ENCODE results near the gene IGF2R.
A peak's percentile ranks its signal among the peaks of the same experiment; 100 is the strongest.
"Not testable (repeated sequence)": the region's sequence is repeated elsewhere in the genome, so short reads cannot be mapped to it uniquely, and the experiment has no call there.

IGF2R gene

GRCh38 chr6:159968295-159969203, at the start of gene IGF2R:
IGF2R (plus strand) TSS chr6:159969082; CDS start chr6:159969247, 165 bp downstream.
- H3K36me3 ChIP-seq, result no peaks in the 10 kb centered on the region
- H3K4me2 ChIP-seq, result peak within 1 kb of the TSS; percentile 76 to 97 (median 87)
- H3K4me1 ChIP-seq, result peaks cover 34 to 81% (median 42%) of the 10 kb centered on the region in 10 experiments
- H3K27me3 ChIP-seq, result no peaks in the 10 kb centered on the region
- peak within 1 kb of the TSS; percentile 86 to 98 (median 93) for H3K27ac ChIP-seq
- H4K20me1 ChIP-seq, result peaks cover 32 to 45% (median 36%) of the 10 kb centered on the region in 11 experiments; a peak in 21 of 22 replicates
- H3K9me3 ChIP-seq (replicated peaks in 1 of 11), result no peaks in the 10 kb centered on the region
- no peak for TF ChIP-seq Cebpa-rat (IDR thresholded peaks at IDR 0.05)
- H3K9ac ChIP-seq, result peak within 1 kb of the TSS; percentile 91 to 99 (median 96)
- peak within 1 kb of the TSS; percentile 86 to 99 (median 94) for H3K4me3 ChIP-seq

DNA sequence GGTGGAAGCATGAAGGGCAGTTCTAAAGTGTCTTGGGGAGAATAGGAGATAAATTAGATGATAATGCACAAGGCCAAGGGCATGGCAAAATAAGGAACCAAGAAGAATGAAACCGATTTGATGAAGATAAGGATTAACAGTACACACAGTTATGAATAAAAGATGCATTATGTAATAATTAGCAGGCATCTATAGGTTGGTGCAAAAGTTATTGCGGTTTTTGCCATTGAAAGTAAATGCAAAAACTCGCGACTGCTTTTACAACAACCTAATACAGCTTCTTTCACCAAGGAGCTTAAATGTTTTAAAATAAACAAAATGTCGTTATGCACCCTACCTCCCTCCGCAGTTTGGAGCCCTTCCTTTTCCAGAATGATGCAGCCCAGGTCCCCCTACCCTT, 49.1 kb upstream of the IGF2R start:
- H4K20me1 ChIP-seq, result no peaks in the 10 kb centered on the region
- no peak overlapping the region for H3K9ac ChIP-seq
- H3K27ac ChIP-seq, result no peak overlapping the region
- no peak overlapping the region for H3K4me3 ChIP-seq
- no peak for TF ChIP-seq Cebpa-rat (IDR thresholded peaks at IDR 0.05)
- H3K4me2 ChIP-seq, result no peak overlapping the region
- peaks cover 9 to 18% (median 11%) of the 10 kb centered on the region in 11 experiments for H3K9me3 ChIP-seq (replicated peaks in 1 of 11)
- no peaks in the 10 kb centered on the region for H3K27me3 ChIP-seq
- H3K4me1 ChIP-seq, result no peaks in the 10 kb centered on the region
- H3K36me3 ChIP-seq, result no peaks in the 10 kb centered on the region

GRCh38 chr6:159924150-159924549, 44.7 kb upstream of the IGF2R start:
- H3K4me2 ChIP-seq, H4K20me1 ChIP-seq, H3K9ac ChIP-seq, H3K36me3 ChIP-seq, H3K27ac ChIP-seq, H3K27me3 ChIP-seq, H3K4me3 ChIP-seq, H3K4me1 ChIP-seq: not testable (repeated sequence)
- H3K9me3 ChIP-seq (replicated peaks in 1 of 11), result peaks cover 9 to 25% (median 12%) of the 10 kb centered on the region in 11 experiments

GRCh38 chr6:159926542-159927203, 42.2 kb upstream of the IGF2R start:
- H3K4me2 ChIP-seq, result no peak overlapping the region
- H3K27me3 ChIP-seq, result no peaks in the 10 kb centered on the region
- no peak overlapping the region for H3K4me3 ChIP-seq

GRCh38 chr6:159929819-159930218, 39.1 kb upstream of the IGF2R start:
- Histone ChIP-seq H3K4me3 (no peak overlapping the region), H3K4me2 (peak overlapping the region in 2 of 11 experiments; percentile 2 to 23; a peak in 2 of 22 replicates), H3K9ac (no peak overlapping the region), H3K27ac (no peak overlapping the region), H4K20me1 (no peaks in the 10 kb centered on the region), H3K27me3 (no peaks in the 10 kb centered on the region), H3K4me1 (peaks cover 0 to 7% (median 0%) of the 10 kb centered on the region in 10 experiments; a peak in 2 of 20 replicates), H3K36me3 (no peaks in the 10 kb centered on the region), H3K9me3 (replicated peaks in 1 of 11) (peaks cover 0 to 7% (median under 1%) of the 10 kb centered on the region in 11 experiments; a peak in 13 of 22 replicates)
- no peak for TF ChIP-seq Cebpa-rat (IDR thresholded peaks at IDR 0.05)

More at GRCh38 chr6:159926542-159927203, 42.2 kb upstream of the IGF2R start:
- Histone ChIP-seq H3K4me1 (peaks cover 0 to 7% (median 0%) of the 10 kb centered on the region in 10 experiments; a peak in 2 of 20 replicates), H4K20me1 (no peaks in the 10 kb centered on the region), H3K9me3 (replicated peaks in 1 of 11) (peaks cover 9 to 25% (median 12%) of the 10 kb centered on the region in 11 experiments), H3K36me3 (no peaks in the 10 kb centered on the region), H3K27ac (no peak overlapping the region), H3K9ac (no peak overlapping the region)
- TF ChIP-seq Cebpa-rat (IDR thresholded peaks at IDR 0.05), result no peak

- H3K4me1 ChIP-seq, result peaks cover 0 to 7% (median 0%) of the 10 kb centered on the region in 10 experiments; a peak in 2 of 20 replicates
- H4K20me1 ChIP-seq, result no peaks in the 10 kb centered on the region
- no peaks in the 10 kb centered on the region for H3K27me3 ChIP-seq
- no peak overlapping the region for H3K4me3 ChIP-seq
- H3K9me3 ChIP-seq (replicated peaks in 1 of 11), result peaks cover 0 to 14% (median 8%) of the 10 kb centered on the region in 11 experiments; a peak in 15 of 22 replicates
- no peaks in the 10 kb centered on the region for H3K36me3 ChIP-seq
- TF ChIP-seq Cebpa-rat (IDR thresholded peaks at IDR 0.05), result no peak
- H3K4me2 ChIP-seq, result no peak overlapping the region
- no peak overlapping the region for H3K27ac ChIP-seq
- no peak overlapping the region for H3K9ac ChIP-seq
These were observed 37.8 kb upstream of the IGF2R start for GRCh38 chr6:159931112-159931511.

DNA sequence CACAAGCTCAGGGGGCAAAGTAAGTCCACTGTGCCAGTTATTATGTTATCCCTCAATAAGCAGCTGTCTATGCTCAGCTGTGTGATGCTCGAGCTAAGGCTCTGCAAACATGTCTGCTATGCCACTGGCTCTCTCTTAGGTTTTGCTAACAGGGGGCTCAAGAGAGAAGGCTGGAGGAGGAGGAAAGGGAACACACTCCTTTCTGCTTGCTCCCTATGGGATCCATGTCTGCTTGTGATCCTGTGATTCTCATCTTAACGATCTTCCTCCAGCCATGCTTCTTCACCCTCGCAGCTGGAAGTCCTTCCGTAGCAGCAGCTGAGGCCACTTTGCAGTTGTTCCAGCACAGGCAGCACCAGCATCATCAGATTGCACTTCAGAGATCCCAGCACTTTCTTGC, 37.0 kb upstream of the IGF2R start:
- H4K20me1 ChIP-seq, result no peaks in the 10 kb centered on the region
- H3K27ac ChIP-seq, result no peak overlapping the region
- H3K4me3 ChIP-seq, result no peak overlapping the region
- H3K4me1 ChIP-seq, result peaks cover 0 to 7% (median 0%) of the 10 kb centered on the region in 10 experiments; a peak in 2 of 20 replicates
- H3K4me2 ChIP-seq, result no peak overlapping the region
- H3K9ac ChIP-seq, result no peak overlapping the region
- no peak for TF ChIP-seq Cebpa-rat (IDR thresholded peaks at IDR 0.05)
- no peaks in the 10 kb centered on the region for H3K36me3 ChIP-seq
- H3K27me3 ChIP-seq, result no peaks in the 10 kb centered on the region
- peaks cover 0 to 16% (median 8%) of the 10 kb centered on the region in 11 experiments; a peak in 15 of 22 replicates for H3K9me3 ChIP-seq (replicated peaks in 1 of 11)

DNA sequence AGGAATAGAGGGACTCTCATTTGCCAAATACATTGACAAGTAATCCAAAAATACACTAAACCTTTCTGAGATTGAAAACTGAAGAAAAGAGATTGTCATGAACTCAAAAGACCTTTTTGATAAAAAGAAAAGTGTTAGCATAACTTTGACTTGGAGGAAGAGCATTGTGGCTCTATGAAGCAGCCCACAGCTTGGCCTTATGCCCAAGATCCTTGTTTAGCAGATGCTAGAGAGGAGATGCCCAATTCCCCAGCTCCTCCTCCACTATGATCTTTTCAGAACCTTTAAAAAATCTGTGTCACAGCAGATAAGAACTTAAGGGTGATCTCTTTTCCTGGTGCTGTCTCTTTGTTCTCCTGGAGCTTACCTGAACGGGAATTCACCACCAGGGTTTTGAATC, 35.8 kb upstream of the IGF2R start:
- Histone ChIP-seq H4K20me1 (no peaks in the 10 kb centered on the region), H3K27ac (no peak overlapping the region)

GRCh38 chr6:159934181-159934580, 34.7 kb upstream of the IGF2R start:
- Histone ChIP-seq H3K4me3 (no peak overlapping the region), H3K27ac (no peak overlapping the region), H3K4me2 (no peak overlapping the region), H3K36me3 (no peaks in the 10 kb centered on the region), H3K4me1 (peaks cover 0 to 7% (median 0%) of the 10 kb centered on the region in 10 experiments; a peak in 2 of 20 replicates), H4K20me1 (no peaks in the 10 kb centered on the region), H3K9ac (no peak overlapping the region), H3K9me3 (replicated peaks in 1 of 11) (peaks cover 0 to 13% (median 8%) of the 10 kb centered on the region in 11 experiments; a peak in 15 of 22 replicates), H3K27me3 (no peaks in the 10 kb centered on the region)
- no peak for TF ChIP-seq Cebpa-rat (IDR thresholded peaks at IDR 0.05)

More for the DNA sequence above, 35.8 kb upstream of the IGF2R start:
- no peak for TF ChIP-seq Cebpa-rat (IDR thresholded peaks at IDR 0.05)
- H3K27me3 ChIP-seq, result no peaks in the 10 kb centered on the region
- no peak overlapping the region for H3K9ac ChIP-seq
- peaks cover 0 to 13% (median 8%) of the 10 kb centered on the region in 11 experiments; a peak in 15 of 22 replicates for H3K9me3 ChIP-seq (replicated peaks in 1 of 11)
- peaks cover 0 to 7% (median 0%) of the 10 kb centered on the region in 10 experiments; a peak in 2 of 20 replicates for H3K4me1 ChIP-seq
- no peaks in the 10 kb centered on the region for H3K36me3 ChIP-seq
- no peak overlapping the region for H3K4me3 ChIP-seq
- no peak overlapping the region for H3K4me2 ChIP-seq

All from BLaER1 treated with 17β-estradiol and CSF1 and Interleukin-3, amounts not matched to agents 10 nM and 100 nM (cell line).